GM12878 (cell line): ENCODE data around the gene NUB1.

ENCODE experiments used
- CBX5 ChIP-seq: sonication (generic); IDR thresholded peaks from 2 replicates; pipeline ENCODE4 v1.6.1; 2016; ENCODE audit warnings: low read depth, moderate library complexity, mild to moderate bottlenecking, inconsistent platforms
- CEBPB ChIP-seq, 2 experiments: fragments of 150-350 bp in 1 of 2; IDR thresholded peaks; 2 replicates each; pipeline ENCODE4 v1.6.1; 2012 to 2014; ENCODE audit warnings: low read depth in 2 of 2, low read length in 2 of 2, borderline replicate concordance in 1 of 2, inconsistent platforms in 1 of 2
- CTCF ChIP-seq, 3 experiments: IDR thresholded peaks in 2 of 3; conservative IDR thresholded peaks in 1 of 3; 2 replicates each; pipeline ENCODE4 v1.5.1; 2011; ENCODE audit warnings: low read depth in 3 of 3, low read length in 3 of 3, mild to moderate bottlenecking in 3 of 3, control low read depth in 2 of 3, moderate library complexity in 2 of 3, inconsistent platforms in 1 of 3, mixed read lengths in 1 of 3; ENCODE audit not compliant: control insufficient read depth in 2 of 3, insufficient read depth in 1 of 3; ENCODE audit errors: extremely low read depth in 1 of 3
- ESRRA ChIP-seq: IDR thresholded peaks from 2 replicates; pipeline ENCODE4 v1.6.1; 2012; ENCODE audit warnings: mild to moderate bottlenecking, low read length, improper control_type of control experiment
- EZH2 ChIP-seq: IDR thresholded peaks from 2 replicates; pipeline ENCODE4 v1.6.1; 2012; ENCODE audit warnings: low read depth, mild to moderate bottlenecking, control low read depth, inconsistent platforms, low read length, borderline replicate concordance; ENCODE audit not compliant: control insufficient read depth
- MXI1 ChIP-seq: fragments of 150-350 bp; IDR thresholded peaks from 2 replicates; pipeline ENCODE4 v1.6.1; 2011; ENCODE audit warnings: low read depth, mild to moderate bottlenecking, inconsistent platforms, low read length, improper control_type of control experiment
- RAD21 ChIP-seq: IDR thresholded peaks from 2 replicates; pipeline ENCODE4 v1.6.1; 2011; ENCODE audit warnings: mild to moderate bottlenecking, low read depth, low read length, moderate library complexity; ENCODE audit not compliant: insufficient read depth
- RAD51 ChIP-seq: fragments of 450-650 bp; IDR thresholded peaks from 2 replicates; pipeline ENCODE4 v1.6.1; 2016; ENCODE audit warnings: moderate library complexity, mild to moderate bottlenecking, inconsistent platforms
- RCOR1 ChIP-seq: conservative IDR thresholded peaks from 2 replicates; pipeline ENCODE4 v1.6.1; 2012; ENCODE audit warnings: low read depth, low read length, improper control_type of control experiment
- STAT1 ChIP-seq: fragments of 450-650 bp; conservative IDR thresholded peaks from 2 replicates; pipeline ENCODE4 v1.6.1; 2014; ENCODE audit warnings: antibody characterized with exemption, mild to moderate bottlenecking

- no peak for TF ChIP-seq ESRRA
- TF ChIP-seq STAT1: no peak
- no peak for TF ChIP-seq CTCF (IDR thresholded peaks at IDR 0.05 in 2 of 3, conservative IDR thresholded peaks at IDR 0.05 in 1 of 3; ENCODE audit: control insufficient read depth in 2 of 3, extremely low read depth in 1 of 3, insufficient read depth in 1 of 3, low read depth in 3 of 3, low read length in 3 of 3)
- TF ChIP-seq CBX5: no peak
- TF ChIP-seq RAD21: no peak
- no peak for TF ChIP-seq MXI1
- TF ChIP-seq EZH2: no peak
- TF ChIP-seq RCOR1: no peak
- no peak for TF ChIP-seq RAD51
- no peak for TF ChIP-seq CEBPB (IDR thresholded peaks at IDR 0.05; ENCODE audit: borderline replicate concordance in 1 of 2, low read depth in 2 of 2, low read length in 2 of 2)
Measured at GRCh38 chr7:151299940-151300645, 41.5 kb upstream of the NUB1 start.
